ENCODE data around the gene DMAC2L.
"Not testable (repeated sequence)": the region's sequence is repeated elsewhere in the genome, so short reads cannot be mapped to it uniquely, and the experiment has no call there.

DMAC2L gene

DNA sequence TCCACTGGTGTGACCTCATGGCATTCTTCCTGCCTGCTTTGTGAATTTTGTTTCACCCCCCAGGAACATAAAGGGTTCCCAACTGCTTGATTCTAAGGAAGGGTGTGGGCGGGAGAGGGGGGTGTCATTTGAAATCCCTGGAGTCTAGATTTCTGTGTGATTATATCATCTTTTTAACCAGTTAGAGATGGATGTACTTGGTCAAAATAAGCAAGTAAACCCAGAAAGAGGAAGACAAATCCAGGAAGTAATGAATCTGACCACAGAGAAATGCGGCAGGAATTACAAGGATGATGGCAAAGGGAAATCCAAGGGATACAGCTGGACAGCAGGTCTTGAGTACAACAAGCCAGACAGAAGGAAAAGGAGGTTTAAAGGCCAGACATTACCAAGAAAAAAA is 38.9 kb downstream of the DMAC2L start:
- 53% methylated on average over 2 of the region's 2 CpGs for WGBS (ENCODE audit: insufficient coverage)
- Histone ChIP-seq H3K27ac (ENCODE audit: insufficient read depth in 1 of 2, low read depth in 1 of 2, low read length in 2 of 2, poor library complexity in 1 of 2, severe bottlenecking in 2 of 2) (no peak overlapping the region), H3K9me3 (ENCODE audit: control extremely low read depth in 1 of 5, control insufficient read depth in 4 of 5, insufficient read depth in 2 of 5, low read depth in 1 of 5, low read length in 4 of 5) (no peaks in the 10 kb centered on the region), H3K36me3 (ENCODE audit: control insufficient read depth in 4 of 4, insufficient read depth in 4 of 4, low read length in 3 of 4) (no peaks in the 10 kb centered on the region), H3K4me1 (ENCODE audit: control extremely low read depth in 1 of 4, control insufficient read depth in 4 of 4, insufficient read depth in 4 of 4, low read length in 3 of 4) (peaks cover 6 to 21% (median 16%) of the 10 kb centered on the region in 4 experiments), H3K4me3 (ENCODE audit: control insufficient read depth in 1 of 7, extremely low read depth in 1 of 7, insufficient read depth in 4 of 7, low read depth in 2 of 7, low read length in 6 of 7) (no peak overlapping the region), H3K27me3 (replicated peaks in 2 of 5; ENCODE audit: control insufficient read depth in 4 of 5, insufficient read depth in 5 of 5, low read length in 4 of 5) (no peaks in the 10 kb centered on the region)
- CTCF ChIA-PET: interaction anchor here (1.1 kb wide), 2 partner anchors 12 to 15 kb away, joined by 3 to 6 read pairs; no protein-coding TSS in a partner anchor
- POLR2A ChIA-PET: interaction anchor here (0.6 kb wide), 1 partner anchor 8 kb away, joined by 3 read pairs; no protein-coding TSS in a partner anchor
- DNase-seq: peak in 2 of 3 donors; percentile 28 to 37

DNA sequence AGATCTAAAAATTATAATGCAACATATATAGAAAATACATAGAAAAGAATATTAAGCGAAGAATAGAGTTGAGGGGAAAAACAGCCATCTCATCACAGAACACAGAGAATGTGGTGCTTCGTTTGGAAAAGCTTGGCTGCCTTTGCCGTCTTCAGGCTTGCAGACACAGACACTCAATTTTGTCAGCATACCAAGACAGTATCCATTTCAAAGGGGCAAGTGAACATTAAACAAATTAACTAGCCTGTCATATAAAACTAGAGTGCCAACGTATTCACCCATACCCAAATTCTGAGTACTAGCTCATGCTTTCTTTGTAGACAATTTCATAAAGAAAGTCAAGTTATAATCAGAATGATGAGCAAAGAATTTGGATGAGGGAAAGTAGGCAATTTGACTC is 40.5 kb downstream of the DMAC2L start:
- CTCF ChIA-PET: no interaction called here
- peaks cover 0 to under 1% (median 0%) of the 10 kb centered on the region in 4 experiments for H3K36me3 ChIP-seq (ENCODE audit: control insufficient read depth in 4 of 4, insufficient read depth in 4 of 4, low read length in 3 of 4)
- no peak for DNase-seq
- H3K9me3 ChIP-seq (ENCODE audit: control extremely low read depth in 1 of 5, control insufficient read depth in 4 of 5, insufficient read depth in 2 of 5, low read depth in 1 of 5, low read length in 4 of 5): no peaks in the 10 kb centered on the region
- POLR2A ChIA-PET: no interaction called here
- no peaks in the 10 kb centered on the region for H3K27me3 ChIP-seq (replicated peaks in 2 of 5; ENCODE audit: control insufficient read depth in 4 of 5, insufficient read depth in 5 of 5, low read length in 4 of 5)
- 100% methylated on average over 1 of the region's 4 CpGs for WGBS (ENCODE audit: insufficient coverage)
- peaks cover 4 to 12% (median 10%) of the 10 kb centered on the region in 4 experiments for H3K4me1 ChIP-seq (ENCODE audit: control extremely low read depth in 1 of 4, control insufficient read depth in 4 of 4, insufficient read depth in 4 of 4, low read length in 3 of 4)
- no peak overlapping the region for H3K27ac ChIP-seq (ENCODE audit: insufficient read depth in 1 of 2, low read depth in 1 of 2, low read length in 2 of 2, poor library complexity in 1 of 2, severe bottlenecking in 2 of 2)
- H3K4me3 ChIP-seq (ENCODE audit: control insufficient read depth in 1 of 7, extremely low read depth in 1 of 7, insufficient read depth in 4 of 7, low read depth in 2 of 7, low read length in 6 of 7): no peak overlapping the region

- no peaks in the 10 kb centered on the region for H3K9me3 ChIP-seq (ENCODE audit: control extremely low read depth in 1 of 5, control insufficient read depth in 4 of 5, insufficient read depth in 2 of 5, low read depth in 1 of 5, low read length in 4 of 5)
- peaks cover 0 to 6% (median 2%) of the 10 kb centered on the region in 4 experiments for H3K36me3 ChIP-seq (ENCODE audit: control insufficient read depth in 4 of 4, insufficient read depth in 4 of 4, low read length in 3 of 4)
- no peak overlapping the region for H3K4me3 ChIP-seq (ENCODE audit: control insufficient read depth in 1 of 7, extremely low read depth in 1 of 7, insufficient read depth in 4 of 7, low read depth in 2 of 7, low read length in 6 of 7)
- POLR2A ChIA-PET: no interaction called here
- DNase-seq: no peak
- no peak overlapping the region for H3K27ac ChIP-seq (ENCODE audit: insufficient read depth in 1 of 2, low read depth in 1 of 2, low read length in 2 of 2, poor library complexity in 1 of 2, severe bottlenecking in 2 of 2)
- H3K4me1 ChIP-seq (ENCODE audit: control extremely low read depth in 1 of 4, control insufficient read depth in 4 of 4, insufficient read depth in 4 of 4, low read length in 3 of 4): peaks cover 0 to 7% (median 4%) of the 10 kb centered on the region in 4 experiments
- CTCF ChIA-PET: no interaction called here
- H3K27me3 ChIP-seq (replicated peaks in 2 of 5; ENCODE audit: control insufficient read depth in 4 of 5, insufficient read depth in 5 of 5, low read length in 4 of 5): no peaks in the 10 kb centered on the region
- WGBS (ENCODE audit: insufficient coverage): 100% methylated on average over 1 of the region's 4 CpGs
Observed at GRCh38 chr14:50353126-50353525, 41.0 kb downstream of the DMAC2L start.

DNA sequence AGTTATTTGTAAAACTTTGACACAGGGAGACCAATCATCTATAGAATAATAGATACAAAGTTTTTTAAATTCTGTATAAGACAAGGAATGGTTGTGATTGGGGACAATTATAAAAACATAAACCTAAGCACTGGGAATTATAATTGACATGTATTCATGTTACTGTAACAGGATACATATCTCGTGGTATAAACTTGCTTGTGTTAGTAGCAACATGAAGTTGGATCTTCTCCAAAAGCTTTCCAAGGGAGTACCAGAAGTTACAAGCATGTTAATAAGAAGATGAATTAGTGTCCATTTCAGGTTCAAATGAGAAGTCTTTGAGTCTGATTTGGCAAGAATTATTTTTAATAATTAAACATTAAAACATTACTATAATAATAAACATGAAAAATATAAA is 42.4 kb downstream of the DMAC2L start:
- no CpG with 5 or more reads among the region's 1 CpG for WGBS (ENCODE audit: insufficient coverage)
- no peaks in the 10 kb centered on the region for H3K27me3 ChIP-seq (replicated peaks in 2 of 5; ENCODE audit: control insufficient read depth in 4 of 5, insufficient read depth in 5 of 5, low read length in 4 of 5)

GRCh38 chr14:50355692-50356091 is 43.6 kb downstream of the DMAC2L start:
- peaks cover 0 to 7% (median 3%) of the 10 kb centered on the region in 4 experiments for H3K4me1 ChIP-seq (ENCODE audit: control extremely low read depth in 1 of 4, control insufficient read depth in 4 of 4, insufficient read depth in 4 of 4, low read length in 3 of 4)
- ChIA-PET POLR2A (no interaction called here), CTCF (interaction anchor here (0.6 to 1.1 kb wide), 4 partner anchors 11 to 416 kb away, joined by 3 to 4 read pairs (median 3); no protein-coding TSS in a partner anchor)
- H3K9me3 ChIP-seq (ENCODE audit: control extremely low read depth in 1 of 5, control insufficient read depth in 4 of 5, insufficient read depth in 2 of 5, low read depth in 1 of 5, low read length in 4 of 5): no peaks in the 10 kb centered on the region
- H3K4me3 ChIP-seq (ENCODE audit: control insufficient read depth in 1 of 7, extremely low read depth in 1 of 7, insufficient read depth in 4 of 7, low read depth in 2 of 7, low read length in 6 of 7): no peak overlapping the region
- H3K27ac ChIP-seq (ENCODE audit: insufficient read depth in 1 of 2, low read depth in 1 of 2, low read length in 2 of 2, poor library complexity in 1 of 2, severe bottlenecking in 2 of 2): no peak overlapping the region
- H3K27me3 ChIP-seq (replicated peaks in 2 of 5; ENCODE audit: control insufficient read depth in 4 of 5, insufficient read depth in 5 of 5, low read length in 4 of 5): no peaks in the 10 kb centered on the region
- DNase-seq: no peak
- 75% methylated on average over 1 of the region's 1 CpG for WGBS (ENCODE audit: insufficient coverage)
- H3K36me3 ChIP-seq (ENCODE audit: control insufficient read depth in 4 of 4, insufficient read depth in 4 of 4, low read length in 3 of 4): peaks cover 0 to 12% (median 2%) of the 10 kb centered on the region in 4 experiments

More for the DNA sequence above, 42.4 kb downstream of the DMAC2L start:
- CTCF ChIA-PET: no interaction called here
- no peaks in the 10 kb centered on the region for H3K9me3 ChIP-seq (ENCODE audit: control extremely low read depth in 1 of 5, control insufficient read depth in 4 of 5, insufficient read depth in 2 of 5, low read depth in 1 of 5, low read length in 4 of 5)
- no peak for DNase-seq
- no peak overlapping the region for H3K4me3 ChIP-seq (ENCODE audit: control insufficient read depth in 1 of 7, extremely low read depth in 1 of 7, insufficient read depth in 4 of 7, low read depth in 2 of 7, low read length in 6 of 7)
- peaks cover 0 to 12% (median 2%) of the 10 kb centered on the region in 4 experiments for H3K36me3 ChIP-seq (ENCODE audit: control insufficient read depth in 4 of 4, insufficient read depth in 4 of 4, low read length in 3 of 4)
- POLR2A ChIA-PET: no interaction called here
- H3K27ac ChIP-seq (ENCODE audit: insufficient read depth in 1 of 2, low read depth in 1 of 2, low read length in 2 of 2, poor library complexity in 1 of 2, severe bottlenecking in 2 of 2): no peak overlapping the region
- H3K4me1 ChIP-seq (ENCODE audit: control extremely low read depth in 1 of 4, control insufficient read depth in 4 of 4, insufficient read depth in 4 of 4, low read length in 3 of 4): peaks cover 0 to 7% (median 3%) of the 10 kb centered on the region in 4 experiments

DNA sequence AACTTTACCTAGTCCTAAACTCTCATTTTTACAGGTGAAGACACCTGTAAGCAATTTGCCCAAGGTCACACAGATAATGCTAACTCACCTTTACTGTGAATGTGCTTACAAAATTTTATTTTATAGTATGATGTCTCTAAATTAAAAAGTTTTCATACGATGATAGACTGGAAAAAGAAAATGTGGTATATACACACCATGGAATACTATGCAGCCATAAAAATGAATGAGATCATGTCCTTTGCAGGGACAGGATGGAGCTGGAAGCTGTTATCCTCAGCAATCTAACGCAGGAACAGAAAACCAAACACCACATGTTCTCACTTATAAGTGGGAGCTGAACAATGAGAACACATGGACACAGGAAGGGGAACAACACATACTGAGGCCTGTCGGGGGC is 44.2 kb downstream of the DMAC2L start:
- H3K27me3 ChIP-seq (replicated peaks in 2 of 5; ENCODE audit: control insufficient read depth in 4 of 5, insufficient read depth in 5 of 5, low read length in 4 of 5); H3K4me1 ChIP-seq (ENCODE audit: control extremely low read depth in 1 of 4, control insufficient read depth in 4 of 4, insufficient read depth in 4 of 4, low read length in 3 of 4); H3K4me3 ChIP-seq (ENCODE audit: control insufficient read depth in 1 of 7, extremely low read depth in 1 of 7, insufficient read depth in 4 of 7, low read depth in 2 of 7, low read length in 6 of 7); H3K9me3 ChIP-seq (ENCODE audit: control extremely low read depth in 1 of 5, control insufficient read depth in 4 of 5, insufficient read depth in 2 of 5, low read depth in 1 of 5, low read length in 4 of 5); DNase-seq; H3K27ac ChIP-seq (ENCODE audit: insufficient read depth in 1 of 2, low read depth in 1 of 2, low read length in 2 of 2, poor library complexity in 1 of 2, severe bottlenecking in 2 of 2): not testable (repeated sequence)
- no CpG with 5 or more reads among the region's 3 CpGs for WGBS (ENCODE audit: insufficient coverage)
- H3K36me3 ChIP-seq (ENCODE audit: control insufficient read depth in 4 of 4, insufficient read depth in 4 of 4, low read length in 3 of 4): peaks cover 0 to 15% (median 2%) of the 10 kb centered on the region in 4 experiments
- ChIA-PET CTCF (interaction anchor here (0.6 to 1.1 kb wide), 3 partner anchors 18 to 415 kb away, joined by 3 to 4 read pairs (median 3); no protein-coding TSS in a partner anchor), POLR2A (interaction anchor here (0.6 kb wide), 1 partner anchor 243 kb away, joined by 3 read pairs; no protein-coding TSS in a partner anchor)

DNA sequence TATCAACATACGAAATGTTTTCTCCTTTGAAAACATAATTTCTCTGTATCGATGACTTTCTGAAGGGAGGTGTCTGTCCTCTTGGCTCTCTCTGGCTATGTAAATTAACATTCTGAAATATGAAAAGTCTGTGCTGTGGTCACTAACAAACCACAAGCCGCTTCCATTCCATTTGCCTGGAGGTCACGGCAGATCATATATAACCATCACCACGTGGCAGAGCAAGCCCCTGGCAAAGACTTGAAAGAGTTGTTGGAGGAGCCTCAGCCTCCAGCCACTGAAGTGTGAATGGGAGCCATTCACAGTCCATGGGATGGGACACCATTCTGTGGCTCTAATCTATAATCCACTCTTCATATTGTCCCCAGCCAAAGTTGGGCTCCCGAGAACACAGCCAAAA is 45.0 kb downstream of the DMAC2L start:
- CTCF ChIA-PET: interaction anchor here (0.7 to 1.1 kb wide), 2 partner anchors 18 to 417 kb away, joined by 3 read pairs; no protein-coding TSS in a partner anchor
- H3K9me3 ChIP-seq (ENCODE audit: control extremely low read depth in 1 of 5, control insufficient read depth in 4 of 5, insufficient read depth in 2 of 5, low read depth in 1 of 5, low read length in 4 of 5): no peaks in the 10 kb centered on the region
- no peak overlapping the region for H3K27ac ChIP-seq (ENCODE audit: insufficient read depth in 1 of 2, low read depth in 1 of 2, low read length in 2 of 2, poor library complexity in 1 of 2, severe bottlenecking in 2 of 2)
- no peaks in the 10 kb centered on the region for H3K27me3 ChIP-seq (replicated peaks in 2 of 5; ENCODE audit: control insufficient read depth in 4 of 5, insufficient read depth in 5 of 5, low read length in 4 of 5)
- no peaks in the 10 kb centered on the region for H3K4me1 ChIP-seq (ENCODE audit: control extremely low read depth in 1 of 4, control insufficient read depth in 4 of 4, insufficient read depth in 4 of 4, low read length in 3 of 4)
- no peak for DNase-seq
- no peak overlapping the region for H3K4me3 ChIP-seq (ENCODE audit: control insufficient read depth in 1 of 7, extremely low read depth in 1 of 7, insufficient read depth in 4 of 7, low read depth in 2 of 7, low read length in 6 of 7)
- POLR2A ChIA-PET: no interaction called here
- H3K36me3 ChIP-seq (ENCODE audit: control insufficient read depth in 4 of 4, insufficient read depth in 4 of 4, low read length in 3 of 4): peaks cover 0 to 15% (median 2%) of the 10 kb centered on the region in 4 experiments
- WGBS (ENCODE audit: insufficient coverage): 90% methylated on average over 4 of the region's 6 CpGs

Data from common myeloid progenitor, CD34-positive (primary cell).